Measurements from ENCODE around the gene BEGAIN.

BEGAIN gene

GRCh38 chr14:100612986-100613385, 25.8 kb upstream of the BEGAIN start:
- no peaks in the 10 kb centered on the region for H3F3A ChIP-seq (ENCODE audit: insufficient read depth, low read length)

DNA sequence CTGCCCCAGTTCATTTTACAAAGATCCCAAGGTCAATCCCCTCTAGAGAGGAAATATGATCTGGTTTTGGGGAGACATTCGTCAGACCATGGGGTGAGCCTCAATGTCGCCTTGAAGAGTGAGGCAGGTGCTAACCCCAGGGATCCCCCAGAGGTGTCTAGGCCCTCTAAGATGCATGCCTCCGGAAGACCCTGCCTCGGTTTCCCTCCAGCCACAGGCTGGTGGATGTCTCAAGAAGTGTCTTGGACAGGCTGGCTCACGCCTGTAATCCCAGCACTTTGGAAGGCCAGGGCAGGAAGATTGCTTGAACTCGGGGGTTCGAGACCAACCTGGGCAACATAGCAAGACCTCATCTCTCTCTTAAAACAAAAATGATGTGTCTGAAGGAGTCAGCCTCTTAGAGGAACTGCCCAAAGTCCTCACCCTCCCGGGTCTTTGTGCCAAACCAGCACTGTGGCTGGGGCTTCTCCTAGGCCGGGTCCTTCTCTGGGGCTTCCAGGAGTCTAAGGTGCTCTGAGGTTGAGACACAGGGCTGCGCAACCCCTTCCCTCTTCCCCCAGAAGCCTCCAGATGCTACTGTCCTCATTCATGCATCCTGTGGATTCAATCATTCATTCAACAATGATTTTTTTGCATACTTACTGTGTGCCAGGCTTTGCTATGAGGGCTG, 24.7 kb upstream of the BEGAIN start:
- Histone ChIP-seq H3K79me2 (ENCODE audit: insufficient read depth, low read length) (no peaks in the 10 kb centered on the region), H3K27me3 (ENCODE audit: insufficient read depth, low read length) (peaks cover 3% of the 10 kb centered on the region; the same call in 1 of the 2 replicates), H3K27ac (ENCODE audit: low read depth, low read length, poor library complexity, severe bottlenecking) (no peak overlapping the region), H3K9me3 (ENCODE audit: low read length) (no peaks in the 10 kb centered on the region), H3K9me2 (ENCODE audit: low read depth, low read length) (no peaks in the 10 kb centered on the region), H3K9ac (ENCODE audit: low read length) (no peak overlapping the region), H3K4me2 (ENCODE audit: low read length) (no peak overlapping the region), H4K20me1 (ENCODE audit: insufficient read depth, low read length) (no peaks in the 10 kb centered on the region), H3K4me1 (ENCODE audit: insufficient read depth, low read length, severe bottlenecking) (no peaks in the 10 kb centered on the region), H3K4me3 (ENCODE audit: low read depth, low read length, poor library complexity, severe bottlenecking) (no peak overlapping the region), H3K36me3 (ENCODE audit: insufficient read depth, low read length) (no peaks in the 10 kb centered on the region), H2AFZ (ENCODE audit: low read length) (no peak overlapping the region), H3F3A (ENCODE audit: insufficient read depth, low read length) (no peaks in the 10 kb centered on the region)
- no peak for TF ChIP-seq EZH2 (IDR thresholded peaks at IDR 0.05; ENCODE audit: borderline replicate concordance, low read length)
- no peak for TF ChIP-seq CTCF (IDR thresholded peaks at IDR 0.05; ENCODE audit: low read length)

More at GRCh38 chr14:100612986-100613385, 25.8 kb upstream of the BEGAIN start:
- H3K27ac ChIP-seq (ENCODE audit: low read depth, low read length, poor library complexity, severe bottlenecking): no peak overlapping the region
- no peak overlapping the region for H3K4me2 ChIP-seq (ENCODE audit: low read length)
- no peaks in the 10 kb centered on the region for H3K27me3 ChIP-seq (ENCODE audit: insufficient read depth, low read length)
- TF ChIP-seq EZH2 (IDR thresholded peaks at IDR 0.05; ENCODE audit: borderline replicate concordance, low read length): no peak
- TF ChIP-seq CTCF (IDR thresholded peaks at IDR 0.05; ENCODE audit: low read length): no peak
- H3K4me3 ChIP-seq (ENCODE audit: low read depth, low read length, poor library complexity, severe bottlenecking): no peak overlapping the region
- no peaks in the 10 kb centered on the region for H3K36me3 ChIP-seq (ENCODE audit: insufficient read depth, low read length)
- H3K9me2 ChIP-seq (ENCODE audit: low read depth, low read length): no peaks in the 10 kb centered on the region
- no peak overlapping the region for H2AFZ ChIP-seq (ENCODE audit: low read length)
- no peaks in the 10 kb centered on the region for H3K9me3 ChIP-seq (ENCODE audit: low read length)
- no peak overlapping the region for H3K9ac ChIP-seq (ENCODE audit: low read length)
- no peaks in the 10 kb centered on the region for H3K4me1 ChIP-seq (ENCODE audit: insufficient read depth, low read length, severe bottlenecking)
- no peaks in the 10 kb centered on the region for H3K79me2 ChIP-seq (ENCODE audit: insufficient read depth, low read length)
- H4K20me1 ChIP-seq (ENCODE audit: insufficient read depth, low read length): no peaks in the 10 kb centered on the region

DNA sequence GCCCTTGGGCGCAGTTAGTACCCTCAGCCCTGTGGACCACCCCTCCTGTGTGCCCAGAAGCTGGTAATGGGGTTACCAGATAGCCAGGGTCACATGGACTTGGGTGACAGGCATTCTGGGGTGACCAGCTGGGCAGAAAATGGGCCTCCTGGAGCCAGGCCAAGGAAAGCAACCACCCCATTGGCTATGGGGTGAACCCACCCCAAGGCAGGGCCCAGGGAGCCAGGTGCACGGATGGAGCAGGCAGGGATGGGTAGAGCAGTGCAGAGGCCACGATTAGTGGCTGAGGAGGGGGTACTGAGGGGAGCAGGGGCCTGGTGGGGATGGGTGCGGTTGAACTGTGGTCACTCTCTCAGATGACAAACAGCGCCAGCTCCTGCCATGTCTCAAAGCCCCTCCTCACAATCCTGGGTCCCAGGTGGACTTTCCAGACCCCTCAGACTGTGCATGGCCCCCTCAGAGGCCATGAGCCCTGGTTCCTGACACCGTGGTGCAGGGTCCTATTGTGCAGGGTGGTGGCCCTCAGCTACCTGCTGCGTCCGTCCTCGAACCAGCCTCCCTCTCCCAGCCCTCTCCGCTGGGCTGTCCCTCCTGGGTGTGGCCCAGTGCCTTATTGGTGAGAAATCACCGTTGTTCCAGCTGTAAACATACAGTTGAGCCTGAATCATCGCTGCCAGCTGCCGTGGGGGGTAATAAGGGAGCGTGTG, 23.4 kb upstream of the BEGAIN start:
- Histone ChIP-seq H3K27ac (ENCODE audit: low read depth, low read length, poor library complexity, severe bottlenecking) (no peak overlapping the region), H3F3A (ENCODE audit: insufficient read depth, low read length) (no peaks in the 10 kb centered on the region), H3K9me2 (ENCODE audit: low read depth, low read length) (no peaks in the 10 kb centered on the region), H3K4me1 (ENCODE audit: insufficient read depth, low read length, severe bottlenecking) (no peaks in the 10 kb centered on the region), H3K36me3 (ENCODE audit: insufficient read depth, low read length) (no peaks in the 10 kb centered on the region), H3K9me3 (ENCODE audit: low read length) (no peaks in the 10 kb centered on the region), H4K20me1 (ENCODE audit: insufficient read depth, low read length) (no peaks in the 10 kb centered on the region), H2AFZ (ENCODE audit: low read length) (no peak overlapping the region), H3K79me2 (ENCODE audit: insufficient read depth, low read length) (no peaks in the 10 kb centered on the region), H3K27me3 (ENCODE audit: insufficient read depth, low read length) (peaks cover 4% of the 10 kb centered on the region; the same call in 1 of the 2 replicates), H3K4me2 (ENCODE audit: low read length) (no peak overlapping the region), H3K9ac (ENCODE audit: low read length) (no peak overlapping the region), H3K4me3 (ENCODE audit: low read depth, low read length, poor library complexity, severe bottlenecking) (no peak overlapping the region)
- TF ChIP-seq EZH2 (IDR thresholded peaks at IDR 0.05; ENCODE audit: borderline replicate concordance, low read length): no peak
- TF ChIP-seq CTCF (IDR thresholded peaks at IDR 0.05; ENCODE audit: low read length): no peak

Data from OCI-LY1 (cell line).